ENCODE measurements around the gene CAMK1.

GRCh38 chr3:9718118-9718517 lies 51.6 kb downstream of the CAMK1 start:
- TF ChIP-seq, protein P1, sequence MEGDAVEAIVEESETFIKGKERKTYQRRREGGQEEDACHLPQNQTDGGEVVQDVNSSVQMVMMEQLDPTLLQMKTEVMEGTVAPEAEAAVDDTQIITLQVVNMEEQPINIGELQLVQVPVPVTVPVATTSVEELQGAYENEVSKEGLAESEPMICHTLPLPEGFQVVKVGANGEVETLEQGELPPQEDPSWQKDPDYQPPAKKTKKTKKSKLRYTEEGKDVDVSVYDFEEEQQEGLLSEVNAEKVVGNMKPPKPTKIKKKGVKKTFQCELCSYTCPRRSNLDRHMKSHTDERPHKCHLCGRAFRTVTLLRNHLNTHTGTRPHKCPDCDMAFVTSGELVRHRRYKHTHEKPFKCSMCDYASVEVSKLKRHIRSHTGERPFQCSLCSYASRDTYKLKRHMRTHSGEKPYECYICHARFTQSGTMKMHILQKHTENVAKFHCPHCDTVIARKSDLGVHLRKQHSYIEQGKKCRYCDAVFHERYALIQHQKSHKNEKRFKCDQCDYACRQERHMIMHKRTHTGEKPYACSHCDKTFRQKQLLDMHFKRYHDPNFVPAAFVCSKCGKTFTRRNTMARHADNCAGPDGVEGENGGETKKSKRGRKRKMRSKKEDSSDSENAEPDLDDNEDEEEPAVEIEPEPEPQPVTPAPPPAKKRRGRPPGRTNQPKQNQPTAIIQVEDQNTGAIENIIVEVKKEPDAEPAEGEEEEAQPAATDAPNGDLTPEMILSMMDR (IDR thresholded peaks at IDR 0.05), result no peak
- no peak for TF ChIP-seq POLR2A (IDR thresholded peaks at IDR 0.05)

Data from body of pancreas (tissue), 4 donors.